ENCODE results near the gene RNF223.
"Not testable (repeated sequence)": the region's sequence is repeated elsewhere in the genome, so short reads cannot be mapped to it uniquely, and the experiment has no call there.

RNF223 gene

DNA sequence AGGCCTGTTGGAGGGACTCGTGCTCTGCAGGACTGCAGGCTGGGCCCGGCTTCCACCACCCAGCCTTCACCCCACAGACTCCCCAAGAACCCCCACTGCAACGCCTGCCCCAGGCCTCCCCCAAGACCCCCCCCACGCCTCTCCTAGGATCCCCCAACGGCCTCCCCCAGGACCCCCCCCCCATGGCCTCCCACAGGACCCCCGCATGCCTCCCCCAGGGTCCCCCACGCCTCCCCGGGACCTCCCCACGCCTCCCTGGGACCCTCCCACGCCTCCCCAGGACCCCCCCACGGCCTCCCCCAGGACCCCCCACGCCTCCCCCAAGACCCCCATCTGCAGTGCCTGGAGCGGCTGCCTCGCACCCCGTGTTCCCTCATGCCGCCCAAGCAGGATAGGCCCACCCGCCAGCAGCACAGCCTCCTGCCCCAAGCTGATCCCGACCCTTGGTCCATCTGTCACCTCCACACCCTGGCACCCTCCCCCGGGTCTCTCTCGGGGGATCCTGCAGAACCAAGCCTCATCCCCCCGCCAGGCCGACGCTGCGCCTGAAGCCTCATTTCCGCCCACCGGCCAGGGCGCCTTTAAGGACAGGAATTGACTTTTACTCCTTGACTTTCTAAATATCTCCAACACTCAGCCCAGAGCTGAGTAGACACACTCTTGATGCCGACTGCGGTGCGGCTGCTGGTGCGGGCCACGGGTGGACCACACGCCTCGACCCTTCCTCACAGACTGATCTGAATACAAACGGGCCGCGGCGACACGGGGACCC lies 14.1 kb upstream of the RNF223 start:
- FAIRE-seq (no peak), DNase-seq (ENCODE audit: insufficient read length, low spot score) (no peak)

DNA sequence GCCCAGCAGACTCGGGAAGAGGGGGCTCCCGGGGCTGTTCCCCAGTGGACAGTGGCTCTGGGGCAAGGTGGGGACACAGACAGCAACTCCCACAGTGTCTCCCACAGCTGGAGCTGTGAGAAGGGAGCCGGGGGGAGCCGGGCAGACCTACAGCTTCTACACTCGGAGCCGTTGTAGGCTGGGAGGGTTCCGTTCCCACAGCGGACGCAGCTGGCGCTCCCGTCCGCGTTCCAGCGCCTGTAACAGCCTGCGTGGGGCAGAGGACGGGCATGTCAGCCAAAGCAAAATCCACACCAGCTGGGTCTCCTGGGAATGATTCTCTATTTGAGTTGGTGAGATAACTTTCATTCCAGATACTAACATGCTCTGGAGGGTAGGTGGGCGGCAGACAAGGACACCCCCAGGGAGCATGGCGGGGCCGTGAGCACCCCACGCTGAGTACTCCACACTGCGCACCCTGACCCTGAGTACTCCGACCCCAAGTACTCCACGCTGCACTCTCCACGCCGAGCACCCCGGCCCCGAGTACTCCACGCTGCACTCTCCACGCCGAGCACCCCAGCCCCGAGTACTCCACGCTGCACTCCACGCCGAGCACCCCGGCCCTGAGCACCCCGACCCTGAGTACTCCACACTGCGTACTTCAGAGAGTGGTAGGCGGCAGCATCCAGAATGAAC lies 13.4 kb upstream of the RNF223 start:
- FAIRE-seq (no peak), DNase-seq (ENCODE audit: insufficient read length, low spot score) (no peak)

DNA sequence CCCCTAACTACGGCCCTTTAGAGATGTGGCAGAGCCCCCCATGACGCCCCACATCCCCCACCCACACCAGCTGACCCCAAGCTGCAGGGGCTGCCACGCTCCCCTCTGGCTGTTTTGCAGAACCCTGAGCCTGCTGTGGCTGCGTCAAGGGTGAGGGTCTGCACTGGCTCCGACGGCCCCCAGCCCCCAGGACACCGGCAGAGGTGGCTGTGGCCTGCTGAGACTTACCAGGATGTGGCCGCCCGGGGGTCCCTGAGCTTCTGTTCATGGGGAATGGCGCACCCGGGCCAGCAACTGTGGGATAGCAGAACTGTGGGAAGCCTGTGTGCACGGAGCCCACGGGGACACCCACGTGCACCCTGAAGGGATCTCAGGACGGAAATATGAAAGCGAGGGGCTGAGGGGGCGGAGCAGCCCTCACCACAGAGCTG lies 12.8 kb upstream of the RNF223 start:
- no peak for FAIRE-seq

DNA sequence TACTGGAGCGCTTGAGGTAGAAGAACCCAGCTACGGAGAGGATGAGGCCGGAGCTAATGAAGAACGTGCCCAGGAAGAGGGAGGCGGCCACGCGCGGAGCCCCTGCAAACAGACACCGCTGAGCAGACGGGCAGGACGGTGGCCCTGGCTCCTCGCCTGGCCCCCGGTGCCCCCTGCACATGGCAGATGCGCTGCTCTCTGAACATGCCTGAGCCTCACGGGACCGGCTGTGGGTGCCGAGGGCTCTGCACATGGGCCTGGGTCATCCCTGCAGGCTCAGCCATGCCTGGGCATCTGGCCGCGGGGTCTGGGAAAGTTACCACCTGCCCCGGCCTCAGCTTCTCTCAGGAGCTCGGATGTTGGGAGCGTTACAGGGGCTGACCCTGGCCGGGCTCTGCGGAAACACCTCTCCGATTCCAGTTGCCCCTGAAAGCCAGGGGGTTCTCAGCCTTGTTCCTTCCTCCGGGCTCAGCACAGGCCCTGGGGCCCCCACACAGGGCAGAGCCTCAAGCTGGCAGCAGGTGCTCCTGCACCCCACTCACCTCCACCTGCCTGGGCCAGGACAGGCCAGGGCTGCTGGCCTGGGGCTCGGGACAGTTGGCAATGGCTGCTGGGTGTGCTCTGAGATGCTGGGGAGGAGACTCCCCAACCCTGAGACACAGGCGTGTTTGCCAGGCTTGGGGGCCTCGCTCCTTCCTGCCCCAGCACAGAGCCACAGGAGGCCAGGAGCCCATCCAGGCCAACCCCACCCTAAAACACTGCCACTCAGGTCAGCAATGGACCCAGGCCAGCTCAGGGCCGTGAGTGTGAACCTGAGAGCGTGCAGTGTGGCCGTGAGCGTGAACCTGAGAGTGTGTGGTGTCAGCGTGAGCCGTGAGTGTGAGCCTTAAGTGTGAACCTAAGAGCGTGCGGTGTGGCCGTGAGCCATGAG lies 12.1 kb upstream of the RNF223 start:
- DNase-seq (ENCODE audit: insufficient read length, low spot score) (no peak), FAIRE-seq (no peak)

More for the DNA sequence above, 12.8 kb upstream of the RNF223 start:
- DNase-seq (ENCODE audit: insufficient read length, low spot score), result no peak

DNA sequence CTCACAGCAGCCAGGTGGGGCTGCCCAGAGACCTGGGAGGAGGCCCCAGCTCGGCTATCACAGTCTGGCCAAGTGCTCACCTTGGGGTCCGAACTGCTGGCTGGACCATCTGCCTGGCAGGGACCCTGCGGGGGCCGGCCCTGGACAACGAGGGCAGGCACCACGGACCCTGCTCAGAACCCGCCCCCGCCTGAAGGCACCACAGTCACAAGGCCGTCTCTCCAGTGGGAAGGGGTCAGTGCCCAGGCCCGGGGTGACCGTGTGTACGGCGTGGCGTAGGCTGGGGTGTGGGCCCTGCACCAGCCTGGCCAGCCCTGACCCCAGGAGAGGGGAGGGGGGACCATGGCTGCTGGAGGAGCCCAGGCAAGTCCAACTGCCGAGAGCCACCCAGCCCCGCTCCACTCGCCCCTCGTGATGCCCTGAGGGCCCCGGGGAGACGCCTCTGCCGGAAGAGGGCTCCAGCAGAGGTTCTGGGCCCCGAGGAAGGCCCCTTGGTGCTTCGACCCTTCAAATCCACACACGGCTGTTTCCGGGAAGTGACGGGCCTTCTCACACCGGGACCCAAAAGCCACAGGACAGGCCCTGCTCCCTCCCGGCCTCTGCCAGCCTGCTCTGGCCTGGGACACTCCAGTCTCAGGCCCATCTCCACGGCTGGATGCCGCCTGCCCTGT lies 11.2 kb upstream of the RNF223 start:
- DNase-seq (ENCODE audit: insufficient read length, low spot score), result no peak
- FAIRE-seq, result no peak

DNA sequence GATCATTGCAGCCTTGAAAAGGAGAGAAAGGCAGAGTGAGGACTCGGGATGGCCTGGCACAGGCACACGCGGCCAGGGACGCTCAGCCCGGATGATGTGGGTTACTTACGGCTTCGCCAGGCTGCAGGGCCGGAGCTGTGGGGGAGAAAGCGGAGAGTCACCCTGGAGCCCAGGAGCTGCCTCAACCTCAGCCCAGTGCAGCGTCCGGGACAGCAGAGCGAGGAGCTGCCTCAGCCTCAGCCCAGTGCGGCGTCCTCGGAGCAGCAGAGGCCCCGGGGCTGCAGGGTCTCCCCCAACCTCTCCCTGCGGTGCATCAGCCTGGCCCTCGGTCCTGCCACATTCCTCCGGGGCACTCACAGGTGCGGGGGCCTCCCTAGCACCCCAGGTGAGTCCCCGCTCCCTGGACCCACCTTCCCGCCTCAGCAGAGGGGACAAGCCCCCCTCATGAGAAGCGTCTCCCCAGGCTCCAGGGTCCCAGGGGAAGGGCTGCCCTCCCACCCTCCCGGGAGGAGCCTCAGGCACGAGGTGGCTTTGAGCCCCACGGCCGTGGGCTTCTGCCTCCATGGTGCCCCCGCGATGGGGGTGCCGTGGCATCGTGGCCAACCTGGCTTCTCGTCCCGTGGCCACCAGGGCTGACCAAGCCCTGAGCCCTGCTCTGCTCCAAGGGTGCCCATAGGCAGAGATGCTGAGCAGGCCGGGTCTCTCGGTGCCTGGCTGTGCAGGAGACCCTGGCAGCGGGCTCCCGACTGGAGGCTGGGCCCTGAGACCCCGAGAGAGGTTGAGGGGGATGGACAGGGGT lies 10.5 kb upstream of the RNF223 start:
- DNase-seq (ENCODE audit: insufficient read length, low spot score), result no peak
- no peak for FAIRE-seq

DNA sequence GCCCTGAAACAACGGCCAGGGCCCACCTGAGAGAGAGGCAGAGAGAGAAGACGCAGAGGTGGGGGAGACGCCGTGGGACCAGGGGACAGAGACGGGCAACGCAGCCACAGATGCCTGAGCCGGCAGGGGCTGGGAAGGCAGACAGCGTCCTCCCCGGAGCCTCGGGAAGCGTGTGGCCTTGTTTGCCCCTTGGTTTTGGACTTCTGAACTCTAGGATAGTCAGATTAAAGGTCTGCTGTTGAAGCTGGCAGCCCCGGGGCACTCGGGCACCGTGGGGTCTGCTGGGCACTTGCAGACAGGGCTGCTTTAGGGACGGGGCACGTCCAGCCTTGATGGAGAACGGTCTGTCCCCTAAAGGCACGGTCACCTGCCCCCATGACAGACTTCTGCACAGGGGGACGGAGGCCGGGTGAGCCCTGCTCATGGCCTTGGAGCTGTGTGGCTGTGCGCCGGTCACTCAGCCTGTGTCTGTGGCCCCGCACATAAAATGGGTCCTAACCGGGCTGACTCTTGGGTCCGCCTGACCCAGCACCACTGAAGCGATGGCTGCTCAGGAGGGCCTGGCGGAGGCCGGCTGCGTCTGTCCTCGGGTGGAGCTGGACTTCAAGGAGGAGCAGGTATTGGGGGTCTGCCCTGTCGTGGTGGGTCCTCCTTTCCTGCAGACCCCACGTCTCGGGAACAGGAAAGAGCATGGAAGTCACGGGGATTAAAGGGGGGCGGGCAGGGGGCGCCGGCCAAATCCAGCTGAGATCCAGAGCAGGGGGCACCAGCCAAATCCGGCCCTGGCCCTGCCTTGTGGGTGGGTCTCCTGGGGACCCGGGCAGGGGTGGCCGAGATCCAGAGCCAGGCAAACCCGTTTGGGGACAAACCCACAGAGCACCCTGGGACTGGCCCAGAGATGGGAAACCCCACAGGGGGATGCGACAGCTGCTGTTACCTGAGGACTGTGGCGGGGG lies 9.6 kb upstream of the RNF223 start:
- no peak for FAIRE-seq
- DNase-seq (ENCODE audit: insufficient read length, low spot score), result no peak

DNA sequence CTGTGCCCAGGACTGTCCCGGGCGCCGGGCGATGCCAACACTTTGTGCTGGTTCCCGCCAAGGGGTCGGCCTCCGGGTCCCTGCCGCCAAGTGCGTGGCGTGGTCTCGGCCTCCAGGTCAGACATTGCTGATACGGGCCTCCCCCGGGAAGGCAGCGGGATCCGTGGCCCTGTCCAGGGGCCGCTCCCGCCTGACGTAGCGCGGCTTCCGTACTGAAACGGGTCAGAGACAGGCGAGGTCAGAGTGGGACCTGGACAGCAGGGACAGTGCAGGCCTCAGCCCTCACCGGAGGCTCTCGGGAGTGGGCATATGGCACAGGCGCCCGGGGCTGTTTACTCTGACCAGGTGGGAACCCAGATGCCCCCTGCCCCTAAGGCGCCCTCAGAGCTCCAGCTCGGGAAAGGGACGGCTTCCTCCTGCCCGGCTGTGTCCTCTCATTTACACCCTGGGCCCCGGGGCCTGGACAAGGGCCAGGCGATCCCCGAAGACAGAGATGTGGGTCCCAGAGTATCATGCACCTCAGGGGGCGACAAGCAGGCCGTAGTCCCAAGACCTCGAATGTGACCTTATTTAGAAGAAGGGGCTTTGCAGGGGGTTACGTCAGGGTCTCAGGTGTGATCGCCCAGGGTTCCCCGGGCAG lies 8.8 kb upstream of the RNF223 start:
- DNase-seq (ENCODE audit: insufficient read length, low spot score), result no peak
- FAIRE-seq, result no peak

DNA sequence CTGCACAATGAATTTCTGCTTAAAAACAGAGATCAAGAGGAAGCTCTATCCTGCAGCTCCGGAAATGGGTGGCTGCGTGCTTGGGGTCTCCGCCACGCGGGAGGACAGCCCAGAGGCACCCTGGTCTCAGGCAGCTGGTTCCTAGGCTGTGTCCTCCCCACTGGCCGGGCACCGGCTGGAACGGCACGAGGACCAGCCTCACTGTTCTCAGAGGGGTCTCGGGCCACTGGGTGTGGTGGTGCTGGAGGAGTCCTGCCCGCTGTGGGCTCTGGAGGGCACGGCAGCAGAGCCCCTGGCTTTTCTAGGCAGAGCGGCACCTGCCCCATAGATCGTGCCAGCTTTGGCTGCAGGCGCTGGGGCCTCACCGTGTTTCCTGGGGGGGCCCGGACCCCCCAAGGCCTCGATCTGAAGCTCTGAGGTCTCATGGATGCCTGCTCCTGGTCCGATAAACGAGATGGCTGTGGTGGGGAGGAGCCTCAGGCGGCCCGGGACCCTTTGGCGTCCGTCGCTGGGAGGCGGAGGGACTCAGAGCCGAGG lies 8.2 kb upstream of the RNF223 start:
- no peak for DNase-seq (ENCODE audit: insufficient read length, low spot score)
- FAIRE-seq, result no peak

DNA sequence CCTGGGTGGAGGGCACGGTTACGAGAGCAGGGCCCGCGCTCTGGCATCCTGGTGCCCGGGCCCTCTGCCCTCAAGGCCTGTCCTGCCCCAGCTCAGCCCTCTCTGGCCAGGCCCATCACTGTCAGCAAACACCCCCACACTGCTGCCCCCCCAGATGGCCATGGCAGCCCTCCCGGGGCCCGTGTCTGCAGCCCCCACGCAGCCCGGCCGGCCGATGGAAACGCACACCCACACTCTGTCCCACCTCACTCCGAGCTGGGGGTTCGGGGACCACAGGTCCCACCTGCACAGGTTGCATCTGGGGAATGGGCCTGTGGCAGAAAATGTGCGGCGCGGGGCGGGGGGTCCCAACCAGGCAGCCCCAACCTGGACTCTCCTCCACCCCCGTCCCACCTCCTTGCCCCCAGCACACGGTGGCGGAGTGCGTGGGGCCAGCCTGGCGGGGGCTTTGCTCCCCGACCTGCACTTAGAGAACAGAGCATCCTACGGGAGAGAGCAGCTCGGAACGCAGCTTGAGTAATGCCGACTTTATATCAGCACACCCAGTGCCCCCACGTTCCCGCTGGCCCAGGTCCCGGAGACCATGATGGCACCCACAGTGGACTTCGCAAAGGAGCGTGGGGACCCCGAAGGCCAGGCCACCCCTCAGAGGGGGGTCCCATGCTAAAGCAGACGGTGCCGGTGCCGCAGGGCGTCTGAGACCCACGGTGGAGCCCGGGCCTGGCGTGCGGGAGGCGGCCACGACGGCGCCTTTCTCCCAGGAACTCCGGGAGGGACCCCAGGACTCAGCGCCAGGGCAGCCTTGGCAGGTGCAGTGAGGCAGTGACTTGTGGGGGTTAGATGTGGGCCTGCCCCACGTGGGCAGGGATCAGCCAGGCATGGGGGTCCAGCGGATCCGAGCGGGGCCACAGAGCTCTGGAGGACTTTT lies 7.5 kb upstream of the RNF223 start:
- no peak for DNase-seq (ENCODE audit: insufficient read length, low spot score)
- FAIRE-seq, result no peak

DNA sequence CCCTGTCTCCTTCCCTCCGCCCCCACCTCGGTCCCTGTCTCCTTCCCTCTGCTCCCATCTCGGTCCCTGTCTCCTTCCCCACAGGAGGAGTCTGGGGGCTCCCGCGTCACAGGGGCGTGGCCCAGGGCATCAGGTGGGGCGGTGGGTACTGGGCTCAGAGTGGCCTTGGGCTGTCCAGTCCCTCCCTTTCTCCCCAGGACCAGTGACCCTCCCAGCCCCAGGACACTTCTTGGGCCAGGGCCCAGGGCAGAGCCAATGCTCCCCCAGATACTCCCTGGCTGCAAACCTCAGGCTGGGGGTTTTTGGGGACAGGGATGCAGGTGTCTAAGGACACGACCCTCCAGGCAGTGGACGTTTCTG lies 6.8 kb upstream of the RNF223 start:
- no peak for FAIRE-seq
- no peak for DNase-seq (ENCODE audit: insufficient read length, low spot score)

DNA sequence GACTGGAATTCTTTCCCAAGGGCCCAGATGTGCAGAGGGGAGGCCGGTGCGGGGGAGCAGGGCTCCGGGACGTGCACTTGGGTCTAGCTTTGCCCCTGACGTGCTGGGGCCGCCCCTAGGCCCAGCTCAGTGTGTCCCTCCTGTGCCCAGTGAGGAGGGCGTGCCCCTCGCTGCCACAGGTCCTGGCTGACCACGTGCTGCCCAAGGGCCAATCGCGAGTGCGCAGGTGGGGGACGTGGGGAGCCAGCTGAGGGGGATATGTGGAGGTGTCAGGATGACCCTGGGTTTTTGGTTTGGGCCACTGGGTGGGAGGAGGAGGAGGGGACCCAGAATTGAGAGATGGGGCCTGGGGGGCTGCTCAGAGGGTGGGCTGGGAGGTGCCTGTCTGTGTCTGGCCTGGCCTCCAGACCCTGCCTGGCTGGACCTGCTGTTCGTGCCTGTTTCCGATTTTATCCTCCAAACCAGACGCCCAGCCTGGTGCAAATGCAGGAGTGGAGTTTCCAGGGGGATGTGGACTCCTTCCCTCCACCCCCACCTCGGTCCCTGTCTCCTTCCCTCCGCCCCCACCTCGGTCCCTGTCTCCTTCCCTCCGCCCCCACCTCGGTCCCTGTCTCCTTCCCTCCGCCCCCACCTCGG lies 6.1 kb upstream of the RNF223 start:
- peak; percentile 35 for DNase-seq (ENCODE audit: insufficient read length, low spot score)
- no peak for FAIRE-seq

DNA sequence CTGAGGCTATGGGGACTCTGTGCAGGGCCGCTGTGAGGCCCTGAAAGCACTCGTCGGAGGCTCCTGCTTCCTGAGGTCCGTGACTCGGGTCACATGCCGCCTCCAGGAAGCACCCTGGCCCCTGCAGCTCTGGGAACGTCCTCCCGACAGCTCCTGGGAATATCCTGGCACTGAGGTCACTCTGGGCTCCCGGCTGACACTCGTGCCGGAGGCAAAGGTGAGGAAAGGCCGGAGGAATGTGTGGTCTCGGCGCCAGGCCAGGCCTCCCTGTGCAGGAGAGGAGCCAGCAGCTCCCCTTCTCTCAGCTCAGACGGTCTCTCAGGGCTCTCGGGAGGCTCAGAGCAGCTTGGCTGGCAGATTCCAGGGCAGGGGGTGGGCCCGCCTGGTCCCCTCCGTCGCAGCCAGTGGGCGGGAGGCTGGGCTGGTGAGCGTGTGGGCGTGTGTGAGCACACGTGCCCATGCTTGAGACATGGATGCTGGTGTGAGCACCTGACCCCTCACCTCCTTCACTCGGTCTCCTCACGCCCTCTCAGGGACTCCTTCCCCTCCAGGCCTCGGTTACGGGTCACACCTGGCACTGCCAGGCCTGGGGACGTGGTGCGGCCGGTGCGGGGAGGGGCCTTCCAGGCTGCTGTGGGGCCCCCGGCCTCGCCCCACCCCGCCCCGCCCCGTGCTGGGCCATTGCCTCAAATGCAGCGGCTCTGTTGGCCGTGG lies 5.5 kb upstream of the RNF223 start:
- peak; percentile 89 for DNase-seq (ENCODE audit: insufficient read length, low spot score)
- FAIRE-seq, result peak; percentile 94

DNA sequence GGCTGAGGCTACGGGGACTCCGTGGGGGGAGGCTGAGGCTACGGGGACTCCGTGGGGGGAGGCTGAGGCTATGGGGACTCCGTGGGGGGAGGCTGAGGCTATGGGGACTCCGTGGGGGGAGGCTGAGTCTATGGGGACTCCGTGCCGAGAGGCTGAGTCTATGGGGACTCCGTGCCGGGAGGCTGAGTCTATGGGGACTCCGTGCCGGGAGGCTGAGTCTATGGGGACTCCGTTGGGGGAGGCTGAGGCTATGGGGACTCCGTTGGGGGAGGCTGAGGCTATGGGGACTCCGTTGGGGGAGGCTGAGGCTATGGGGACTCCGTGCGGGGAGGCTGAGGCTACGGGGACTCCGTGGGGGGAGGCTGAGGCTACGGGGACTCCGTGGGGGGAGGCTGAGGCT lies 3.3 kb upstream of the RNF223 start:
- DNase-seq (ENCODE audit: insufficient read length, low spot score); FAIRE-seq: not testable (repeated sequence)

DNA sequence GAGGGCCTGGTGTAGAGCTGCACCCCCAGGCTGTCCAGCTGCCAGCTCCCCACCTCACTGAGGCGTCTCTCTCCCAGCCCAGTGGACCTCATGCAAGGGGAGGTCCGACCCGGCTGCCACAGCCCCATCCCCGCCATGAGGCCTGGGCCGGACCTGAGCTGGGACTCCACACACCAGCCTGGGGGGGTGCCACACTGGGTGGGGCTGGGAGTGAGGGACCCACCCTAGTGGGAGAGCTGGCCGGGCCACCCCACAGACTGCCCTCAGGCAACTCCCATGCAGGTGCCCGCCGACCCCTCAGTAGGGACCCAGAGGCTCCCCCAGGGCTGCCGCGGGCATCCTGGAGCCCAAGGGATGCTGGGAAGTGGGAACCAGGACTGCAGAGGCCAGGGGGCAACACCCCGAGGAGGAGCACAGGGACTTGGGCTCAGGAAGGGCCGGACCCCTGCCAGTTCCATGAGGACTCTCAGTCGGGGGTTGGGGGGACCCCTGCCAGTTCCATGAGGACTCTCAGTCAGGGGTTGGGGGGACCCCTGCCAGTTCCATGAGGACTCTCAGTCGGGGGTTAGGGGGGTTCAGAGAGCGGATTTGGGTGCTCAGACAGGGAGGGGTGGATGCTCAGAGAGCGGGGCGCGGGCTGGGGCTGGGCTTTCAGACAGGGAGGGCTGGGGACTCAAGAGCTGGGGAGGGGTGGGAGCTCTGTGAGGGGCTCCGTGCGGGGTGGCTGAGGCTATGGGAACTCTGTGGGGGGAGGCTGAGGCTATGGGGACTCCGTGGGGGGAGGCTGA lies 1.2 kb upstream of the RNF223 start:
- DNase-seq (ENCODE audit: insufficient read length, low spot score), result no peak
- no peak for FAIRE-seq
